K562 (cell line): Measurements from ENCODE around the gene RSPH1. TPM values are rescaled to one million over a fixed set of nuclear protein-coding genes. Genes with fewer than 3 reads are reported as not detected.

ENCODE experiments used
- ATAC-seq: fragments of 200-7000 bp; cut with Tn5 transposase; 3 replicates; pipeline ENCODE4 v1.9.1; 2020; ENCODE audit warnings: moderate library complexity
- BruUV-seq: library from RNA; stranded (reverse); fragments of 400-500 nt; replicated peaks from 2 replicates; lab custom pipeline; 2021; lab: Mats Ljungman, UMichigan
- CTCF ChIA-PET: fragments of 300-600 bp; formaldehyde crosslinking; extraction: SDS; loops from one replicate; lab custom pipeline; 2021; ENCODE audit warnings: low intra/inter-chr PET ratio; lab: Yijun Ruan, JAX
- POLR2A ChIA-PET: fragments of 300-600, 350-650 bp; sonication (Branson Sonifier 250); formaldehyde crosslinking; extraction: SDS; loops from one replicate; lab custom pipeline; 2021; ENCODE audit warnings: antibody characterized with exemption, inconsistent platforms; lab: Yijun Ruan, JAX
- DNase-seq, 4 experiments: peaks; one replicate each; pipeline versions ENCODE4 v3.0.0 to v3.0.0-alpha.2; 2011 to 2018; ENCODE audit warnings: low spot score in 3 of 4, mixed read lengths in 3 of 4; ENCODE audit errors: extremely low read depth in 1 of 4
- FAIRE-seq: peaks from 2 replicates; lab custom pipeline; 2011; peaks lifted over from hg19 to GRCh38; lab: Jason Lieb, UNC
- H2AFZ ChIP-seq: 2 replicates; pipeline ENCODE4 v1.6.0; 2011; ENCODE audit warnings: low read depth, low read length, control low read depth, inconsistent platforms
- H3K27ac ChIP-seq: fragments of 200-600 bp; 3 replicates; pipeline ENCODE4 v1.8.0; 2011; ENCODE audit warnings: low read depth, mild to moderate bottlenecking, control low read depth, inconsistent platforms, low read length, moderate library complexity, mixed read lengths; ENCODE audit errors: extremely low read depth
- H3K27me3 ChIP-seq, 2 experiments: fragments of 300-600 bp in 1 of 2; 2 replicates in 1 of 2; 3 replicates in 1 of 2; pipeline versions ENCODE4 v1.6.0 to v1.8.0; 2011; ENCODE audit warnings: inconsistent platforms in 2 of 2, low read length in 2 of 2, mild to moderate bottlenecking in 1 of 2, mixed read lengths in 1 of 2, moderate library complexity in 1 of 2; ENCODE audit not compliant: control insufficient read depth in 2 of 2, insufficient read depth in 2 of 2
- H3K36me3 ChIP-seq: fragments of 300-600 bp; 3 replicates; pipeline ENCODE4 v1.8.0; 2011; ENCODE audit warnings: mild to moderate bottlenecking, low read length, inconsistent platforms; ENCODE audit not compliant: control insufficient read depth, insufficient read depth
- H3K4me1 ChIP-seq, 2 experiments: fragments of 200-600 bp in 1 of 2; replicated peaks in 1 of 2; 2 replicates in 1 of 2; 3 replicates in 1 of 2; pipeline versions ENCODE4 v1.5.1 to v1.8.0; 2011; ENCODE audit warnings: inconsistent platforms in 2 of 2, low read length in 2 of 2, mild to moderate bottlenecking in 1 of 2, mixed read lengths in 1 of 2, moderate library complexity in 1 of 2; ENCODE audit not compliant: control insufficient read depth in 2 of 2, insufficient read depth in 2 of 2
- H3K4me2 ChIP-seq: 2 replicates; pipeline ENCODE4 v1.6.1; 2011; ENCODE audit warnings: low read length, control low read depth, inconsistent platforms, mixed read lengths; ENCODE audit not compliant: insufficient read depth
- H3K4me3 ChIP-seq: fragments of 200-600 bp; sonication (generic), shearing (Covaris generic); 2 replicates; pipeline ENCODE4 v1.5.1; 2016; ENCODE audit warnings: control low read depth, inconsistent platforms
- H3K79me2 ChIP-seq: fragments of 200-600 bp; 3 replicates; pipeline ENCODE4 v1.8.0; 2011; ENCODE audit warnings: low read length, inconsistent platforms; ENCODE audit not compliant: control insufficient read depth, insufficient read depth
- H3K9ac ChIP-seq, 2 experiments: 2 replicates each; pipeline versions ENCODE4 v1.6.0 to v1.6.1; 2011; ENCODE audit warnings: low read depth in 2 of 2, low read length in 2 of 2, control low read depth in 1 of 2, inconsistent platforms in 1 of 2, mild to moderate bottlenecking in 1 of 2, mixed read lengths in 1 of 2; ENCODE audit not compliant: insufficient read depth in 1 of 2
- H3K9me1 ChIP-seq: one replicate; pipeline ENCODE4 v1.6.0; 2011; ENCODE audit warnings: inconsistent platforms, mild to moderate bottlenecking, low read length, moderate library complexity; ENCODE audit not compliant: control insufficient read depth, insufficient read depth
- H3K9me3 ChIP-seq: replicated peaks from 2 replicates; pipeline ENCODE4 v1.5.1; 2011; ENCODE audit warnings: low read depth, low read length, inconsistent platforms; ENCODE audit not compliant: control insufficient read depth, insufficient read depth
- H4K20me1 ChIP-seq: replicated peaks from 2 replicates; pipeline ENCODE4 v1.6.1; 2011; ENCODE audit warnings: low read length, inconsistent platforms, mixed read lengths; ENCODE audit not compliant: control insufficient read depth, insufficient read depth
- ARID2 ChIP-seq: fragments of 450-650 bp; IDR thresholded peaks from 2 replicates; pipeline ENCODE4 v1.6.1; 2017; ENCODE audit warnings: antibody characterized with exemption, mild to moderate bottlenecking
- ARID4B ChIP-seq: sonication (generic); formaldehyde crosslinking; IDR thresholded peaks from 2 replicates; pipeline ENCODE4 v1.8.0; 2022; ENCODE audit warnings: mild to moderate bottlenecking, missing genetic modification reagents
- KDM1A ChIP-seq, 2 experiments: fragments of 450-650 bp; IDR thresholded peaks; 2 replicates each; pipeline ENCODE4 v1.6.1; 2016; ENCODE audit warnings: mild to moderate bottlenecking in 2 of 2
- NCOA4 ChIP-seq: fragments of 450-650 bp; IDR thresholded peaks from 2 replicates; pipeline ENCODE4 v1.6.1; 2018; ENCODE audit warnings: mild to moderate bottlenecking; ENCODE audit not compliant: partially characterized antibody
- ZNF324 ChIP-seq: fragments of 250-450 bp; sonication (Bioruptor Pico); IDR thresholded peaks from 2 replicates; pipeline ENCODE4 v1.4.0; 2020; ENCODE audit warnings: mild to moderate bottlenecking
- ZNF586 ChIP-seq: fragments of 450-650 bp; formaldehyde crosslinking; conservative IDR thresholded peaks from 2 replicates; pipeline ENCODE4 v1.4.0; 2020; ENCODE audit warnings: mild to moderate bottlenecking, moderate library complexity
- WGBS: fragments of 100-300 bp; shearing (Covaris generic); methylation state at CpG from one replicate; pipeline ENCODE4 v1.1.6; 2016; ENCODE audit warnings: low coverage, mixed read lengths; ENCODE audit not compliant: insufficient coverage; ENCODE audit errors: missing lambda C conversion rate; 5-methylcytosine and 5-hydroxymethylcytosine counted together
- in situ Hi-C: fragments of 300-500 bp; cut with MboI; formaldehyde crosslinking; loops from 4 replicates; pipeline ENCODE4 v1.15.0; 2018; ENCODE audit warnings: inconsistent platforms, mixed read lengths
- intact Hi-C: fragments of 100-400 bp; cut with micrococcal nuclease; formaldehyde crosslinking; loops from 2 replicates; pipeline ENCODE4 v1.14.2; 2022
- polyA plus RNA-seq, 8 experiments: library from polyadenylated mRNA; depleted of rRNA in 4 of 8; stranded (reverse) in 5 of 8; unstranded in 3 of 8; fragments of >200 nt; fragmentation: Nextera tagmentation in 2 of 8; fragmentation: Illumina TruSeq in 1 of 8; extraction: Ambion mirVana in 2 of 8; extraction: Trizol in 1 of 8; gene quantifications; 2 replicates each; pipeline versions ENCODE4 v1.2.1 to v1.2.3, GENCODE V29; 2011 to 2014; ENCODE audit warnings: inconsistent platforms in 1 of 8, missing spikeins in 1 of 8
- total RNA-seq, 7 experiments: library from RNA; depleted of rRNA in 6 of 7; stranded (reverse); fragments of >200 nt in 6 of 7; fragmentation: Illumina TruSeq in 2 of 7; extraction: Trizol in 2 of 7; gene quantifications; 2 replicates each; pipeline versions ENCODE4 v1.2.1 to v1.2.3, GENCODE V29; 2011 to 2021; ENCODE audit warnings: low replicate concordance in 1 of 7

RSPH1 gene
- total and polyA plus RNA-seq, 9 of the 15 experiments (the other 6 are each of a cell fraction or from before 2014, with no cell fraction given) = 0.17 TPM; not detected in 8

- Histone ChIP-seq H3K79me2 (no peaks in the 10 kb centered on the region), H3K9ac (no peak overlapping the region), H4K20me1 (0 out of 2 replicates have a peak, but pooled peaks cover 3% of the 10 kb centered on the region), H2AFZ (no peak overlapping the region), H3K4me1 (peaks cover 0 to 12% of the 10 kb centered on the region in 2 experiments; a peak in 2 of 5 replicates), H3K9me1 (no peaks in the 10 kb centered on the region), H3K36me3 (no peaks in the 10 kb centered on the region), H3K4me3 (no peak overlapping the region), H3K27ac (no peak overlapping the region), H3K4me2 (no peak overlapping the region), H3K9me3 (no peaks in the 10 kb centered on the region), H3K27me3 (peaks cover 3 to 42% of the 10 kb centered on the region in 2 experiments; a peak in 4 of 5 replicates)
- 0 out of 2 replicates have a peak, but pooled peaks have one; percentile 19 for TF ChIP-seq ARID2
- TF ChIP-seq ZNF324 (CRISPR knock-in tag) = no peak
- TF ChIP-seq KDM1A (IDR thresholded peaks at IDR 0.05) = peak in 1 of 2 experiments; percentile 91; a peak in 2 of 4 replicates
- ChIA-PET POLR2A (no interaction called here), CTCF (interaction anchor here (0.9 to 3.5 kb wide), 2 partner anchors 138 kb away, joined by 3 to 33 read pairs; no protein-coding TSS in a partner anchor)
- 26% methylated on average over 10 of the region's 10 CpGs for WGBS
- in situ Hi-C loops (loop anchor here (5.0 to 10.0 kb wide), 3 partner anchors 70 to 290 kb away; partner anchors contain the start of gene TFF3), intact Hi-C loops (no loop called here)
- peak; percentile 46 for FAIRE-seq
- DNase-seq = no peak
- no peak for ATAC-seq
- BruUV-seq = no TSS peak
Measured at GRCh38 chr21:42447732-42448131, 48.3 kb downstream of the RSPH1 start.

- in situ Hi-C loops (loop anchor here (5.0 to 10.0 kb wide), 3 partner anchors 70 to 290 kb away; partner anchors contain the start of gene TFF3), intact Hi-C loops (no loop called here)
- 4% methylated on average over 14 of the region's 14 CpGs for WGBS
- Histone ChIP-seq H3K4me2 (no peak overlapping the region), H3K79me2 (no peaks in the 10 kb centered on the region), H3K27me3 (peaks cover 3 to 36% of the 10 kb centered on the region in 2 experiments; a peak in 2 of 5 replicates), H3K9me1 (no peaks in the 10 kb centered on the region), H2AFZ (no peak overlapping the region), H3K4me3 (no peak overlapping the region), H3K9me3 (no peaks in the 10 kb centered on the region), H4K20me1 (0 out of 2 replicates have a peak, but pooled peaks cover 3% of the 10 kb centered on the region), H3K9ac (no peak overlapping the region), H3K36me3 (no peaks in the 10 kb centered on the region), H3K27ac (no peak overlapping the region), H3K4me1 (peaks cover 0 to 8% of the 10 kb centered on the region in 2 experiments; a peak in 2 of 5 replicates)
- BruUV-seq = no TSS peak
- no peak for ATAC-seq
- ChIA-PET POLR2A (no interaction called here), CTCF (interaction anchor here (0.9 kb wide), 1 partner anchor 138 kb away, joined by 3 read pairs; no protein-coding TSS in a partner anchor)
- DNase-seq = no peak
- TF ChIP-seq ARID4B (0 out of 2 replicates have a peak, but pooled peaks have one; percentile 30), ZNF586 (CRISPR knock-in tag) (no peak), NCOA4 (no peak)
- FAIRE-seq = no peak
Measured at GRCh38 chr21:42447182-42447581, 48.8 kb downstream of the RSPH1 start.
